UCSD-AML1 (cell line): ENCODE data around the gene CGNL1.

Experiments used
- DNase-seq: peaks from one replicate; lab custom pipeline; 2025; ENCODE audit not compliant: unreplicated experiment; lab: John Stamatoyannopoulos, UW

CGNL1 gene

GRCh38 chr15:57565311-57565710, 189.0 kb downstream of the CGNL1 start:
- DNase-seq, result peak; percentile 75

DNA sequence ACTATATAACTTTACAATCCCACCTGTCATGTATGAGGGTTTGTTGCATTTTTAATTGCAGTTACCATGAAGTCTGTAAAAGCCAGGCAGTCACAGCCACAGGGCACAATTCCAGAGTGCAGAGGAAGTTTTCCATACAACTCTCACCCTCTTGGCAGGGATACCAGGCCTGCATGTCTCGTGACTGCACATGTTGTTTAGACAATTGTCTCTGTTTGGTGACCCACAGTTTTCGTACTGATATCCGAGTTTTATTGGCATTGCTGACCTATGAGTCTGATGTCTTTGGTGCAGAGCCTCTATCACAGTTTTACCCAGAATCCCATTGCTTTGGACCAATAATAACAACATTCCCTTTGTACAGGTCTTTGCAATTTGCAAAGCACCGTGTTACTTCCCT, 190.5 kb downstream of the CGNL1 start:
- no peak for DNase-seq

DNA sequence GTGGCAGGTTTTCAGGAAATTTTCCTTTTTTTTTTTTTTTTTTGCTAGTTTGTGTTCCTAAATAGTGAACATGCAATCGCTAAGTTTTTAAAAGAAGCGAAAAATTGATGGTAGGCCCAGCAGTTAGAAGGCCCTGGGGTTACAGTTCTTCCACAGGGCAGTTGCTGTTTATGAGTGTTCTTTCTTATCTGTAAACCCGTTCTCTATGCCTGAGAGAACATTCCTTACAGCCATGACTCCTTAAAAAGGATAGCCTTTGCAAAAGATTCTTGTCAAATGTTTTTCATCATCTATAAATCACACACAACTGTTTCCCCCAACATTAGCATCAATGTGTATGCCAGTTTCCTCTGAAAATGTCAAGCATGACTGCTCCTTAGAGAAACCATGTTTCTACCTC, 191.6 kb downstream of the CGNL1 start:
- no peak for DNase-seq

GRCh38 chr15:57568299-57568698, 192.0 kb downstream of the CGNL1 start:
- no peak for DNase-seq

- DNase-seq, result no peak
These were observed 194.0 kb downstream of the CGNL1 start for GRCh38 chr15:57570340-57570739.

- no peak for DNase-seq
These were observed 194.7 kb downstream of the CGNL1 start for GRCh38 chr15:57570994-57571393.

DNA sequence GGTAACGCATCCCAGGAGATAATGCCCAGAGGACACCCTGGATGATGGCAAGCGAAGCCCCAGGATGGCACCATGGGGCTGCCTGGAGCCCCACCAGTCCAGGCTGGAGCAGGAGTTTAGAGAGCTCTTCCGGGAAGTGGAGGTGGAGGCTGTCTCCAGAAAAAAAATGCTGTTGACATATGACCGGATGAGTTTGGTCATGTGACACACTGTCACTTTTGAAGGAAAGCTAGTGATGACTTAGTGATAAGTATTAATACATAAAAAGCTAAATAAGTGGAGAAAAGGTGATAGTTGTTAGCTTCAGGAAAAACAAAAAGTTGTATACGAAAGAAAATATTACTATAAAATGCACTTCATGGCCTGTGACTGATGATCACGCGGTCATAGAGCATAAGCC, 195.4 kb downstream of the CGNL1 start:
- no peak for DNase-seq

DNA sequence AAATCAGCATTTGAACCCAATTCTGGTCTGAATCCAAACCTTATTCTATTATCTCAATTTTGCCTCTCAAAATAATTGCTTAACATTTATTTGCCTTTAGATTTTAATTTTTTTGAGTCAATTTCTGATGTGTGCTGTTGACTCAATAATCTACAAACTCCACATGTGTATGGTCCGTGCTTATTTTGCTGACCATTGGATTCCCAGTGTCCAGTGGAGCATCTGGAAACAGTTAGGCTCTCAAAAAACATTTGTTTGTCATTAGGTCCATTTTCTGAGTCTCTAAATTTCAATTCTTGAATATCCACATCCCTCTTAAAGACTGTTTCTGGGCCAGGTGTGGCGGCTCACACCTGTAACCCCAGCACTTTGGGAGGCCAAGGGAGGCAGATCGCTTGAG, 196.2 kb downstream of the CGNL1 start:
- no peak for DNase-seq

DNA sequence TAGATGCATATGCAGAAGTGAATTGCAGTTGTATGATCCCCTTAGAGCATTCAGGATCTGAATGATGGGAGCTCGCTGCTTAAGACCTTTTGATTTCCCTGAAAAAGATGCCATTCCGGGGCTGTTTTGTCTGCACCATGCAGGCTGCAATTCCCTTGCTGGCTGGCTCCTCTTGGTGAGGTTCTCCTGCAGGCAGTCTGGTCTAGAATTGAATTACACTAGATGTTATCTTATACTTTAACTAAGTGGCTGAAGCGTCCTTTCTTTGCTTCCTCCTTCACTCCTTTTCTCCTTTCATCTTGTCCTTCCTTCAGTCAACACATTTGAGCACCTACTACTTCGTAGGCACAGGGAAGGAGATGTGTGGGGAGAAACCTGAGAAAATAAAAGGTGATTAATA, 196.8 kb downstream of the CGNL1 start:
- DNase-seq, result no peak

GRCh38 chr15:57575363-57575762, 199.1 kb downstream of the CGNL1 start:
- DNase-seq, result no peak

DNA sequence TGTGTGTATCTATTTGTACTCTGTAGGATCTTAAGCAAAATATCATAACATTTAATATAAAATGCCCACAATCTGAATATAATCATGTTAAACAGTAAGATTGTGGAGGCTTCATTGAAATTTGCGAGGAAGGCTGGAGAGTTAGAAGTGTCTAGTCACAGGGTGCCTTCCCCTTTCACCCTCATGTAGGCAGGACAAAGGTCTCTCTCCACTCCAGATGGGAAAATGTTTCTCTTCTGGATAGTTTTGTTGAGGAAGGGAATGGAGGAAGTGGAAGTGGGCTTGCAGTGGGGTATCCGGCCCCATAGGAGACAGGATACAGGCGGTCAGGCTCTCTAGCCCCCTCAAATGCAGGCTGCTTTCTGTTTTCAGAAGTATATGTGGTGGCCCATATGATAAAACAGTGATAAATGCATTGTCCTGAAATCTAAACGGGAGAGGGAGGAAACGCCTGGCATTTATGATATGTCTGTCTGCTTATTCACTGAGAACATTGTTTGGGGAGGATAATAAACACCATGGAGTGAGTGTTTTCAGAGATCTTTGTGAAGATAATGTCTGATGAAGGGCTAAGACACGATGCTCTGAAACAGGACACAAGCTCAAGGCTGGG, 202.1 kb downstream of the CGNL1 start:
- DNase-seq, result peak; percentile 41

DNA sequence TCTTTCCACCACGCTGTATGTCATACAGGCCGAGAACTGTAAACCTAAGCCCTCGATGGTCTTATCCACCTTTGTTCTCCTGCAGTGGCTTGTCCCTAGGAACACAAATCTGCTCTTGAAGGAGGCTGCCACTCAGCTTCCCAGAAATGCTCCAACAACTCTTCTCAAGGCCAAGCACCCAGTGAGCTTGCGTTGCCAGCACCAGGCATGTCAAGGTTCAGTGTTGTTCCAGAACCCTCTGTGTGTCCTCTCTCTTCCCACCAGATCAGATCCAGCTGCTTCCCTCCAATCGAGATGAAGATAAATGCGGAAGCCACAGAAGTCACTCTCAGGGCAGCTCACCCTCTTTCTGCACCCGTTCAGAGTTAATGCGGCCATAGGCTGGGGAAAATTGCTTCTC, 204.1 kb downstream of the CGNL1 start:
- DNase-seq, result no peak

DNA sequence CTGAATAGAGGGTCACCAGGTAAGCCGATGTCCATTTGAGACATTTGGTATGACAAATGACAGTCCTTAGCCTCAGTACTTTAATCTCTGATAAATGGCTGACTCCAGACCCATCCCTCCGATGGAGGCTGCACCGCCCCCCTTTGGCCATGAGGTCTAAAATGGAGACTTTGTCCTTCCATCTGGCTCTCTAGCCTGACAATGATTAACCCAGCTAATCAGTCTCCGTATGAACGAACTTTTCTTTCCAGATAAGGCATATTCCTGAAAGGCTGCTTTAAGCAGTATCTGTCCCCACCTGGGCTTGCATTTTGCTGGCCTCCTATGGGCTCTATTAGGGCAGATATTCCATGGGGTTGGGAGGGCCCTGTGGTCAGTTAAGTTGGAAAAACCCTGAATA, 204.6 kb downstream of the CGNL1 start:
- DNase-seq, result no peak

DNA sequence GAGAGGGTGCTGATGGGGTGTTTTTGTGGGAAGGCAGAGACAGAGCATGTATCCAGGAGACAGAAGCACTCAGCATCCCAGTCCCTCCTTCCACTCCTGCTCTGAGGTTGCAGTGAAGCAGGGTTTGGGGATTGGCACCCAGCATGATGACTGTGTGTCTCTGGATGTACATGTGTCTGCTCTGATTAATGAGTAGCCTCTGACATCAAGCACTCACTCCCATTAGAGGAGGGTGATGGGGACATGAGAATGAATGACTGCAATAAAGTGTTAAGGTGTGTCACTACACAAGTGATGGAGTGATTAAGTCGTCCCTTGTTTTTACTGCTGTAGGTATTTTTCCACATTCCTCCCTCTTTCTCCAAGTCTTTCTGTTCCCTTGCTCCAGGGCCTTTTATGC, 205.8 kb downstream of the CGNL1 start:
- no peak for DNase-seq

- DNase-seq, result no peak
These were observed 207.0 kb downstream of the CGNL1 start for GRCh38 chr15:57583282-57583681.

DNA sequence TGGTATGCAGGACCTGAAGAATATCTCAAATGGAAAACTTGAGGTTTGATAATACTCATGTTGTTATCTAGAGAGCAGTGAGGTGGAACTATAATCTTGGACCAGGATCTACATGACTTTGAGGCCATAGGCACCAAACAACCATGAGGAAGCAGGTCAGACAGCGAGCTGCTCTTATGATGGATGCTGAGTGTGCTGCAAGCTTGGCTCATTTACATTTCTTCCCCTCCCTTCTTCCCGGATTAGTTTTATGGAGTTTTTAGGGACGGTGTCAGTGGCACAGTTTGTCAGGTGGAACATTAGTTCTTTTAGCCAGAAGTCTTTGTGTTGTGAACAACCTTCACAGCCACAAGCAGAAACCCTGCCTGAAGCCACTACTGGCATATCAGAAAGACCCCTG, 207.4 kb downstream of the CGNL1 start:
- no peak for DNase-seq

DNA sequence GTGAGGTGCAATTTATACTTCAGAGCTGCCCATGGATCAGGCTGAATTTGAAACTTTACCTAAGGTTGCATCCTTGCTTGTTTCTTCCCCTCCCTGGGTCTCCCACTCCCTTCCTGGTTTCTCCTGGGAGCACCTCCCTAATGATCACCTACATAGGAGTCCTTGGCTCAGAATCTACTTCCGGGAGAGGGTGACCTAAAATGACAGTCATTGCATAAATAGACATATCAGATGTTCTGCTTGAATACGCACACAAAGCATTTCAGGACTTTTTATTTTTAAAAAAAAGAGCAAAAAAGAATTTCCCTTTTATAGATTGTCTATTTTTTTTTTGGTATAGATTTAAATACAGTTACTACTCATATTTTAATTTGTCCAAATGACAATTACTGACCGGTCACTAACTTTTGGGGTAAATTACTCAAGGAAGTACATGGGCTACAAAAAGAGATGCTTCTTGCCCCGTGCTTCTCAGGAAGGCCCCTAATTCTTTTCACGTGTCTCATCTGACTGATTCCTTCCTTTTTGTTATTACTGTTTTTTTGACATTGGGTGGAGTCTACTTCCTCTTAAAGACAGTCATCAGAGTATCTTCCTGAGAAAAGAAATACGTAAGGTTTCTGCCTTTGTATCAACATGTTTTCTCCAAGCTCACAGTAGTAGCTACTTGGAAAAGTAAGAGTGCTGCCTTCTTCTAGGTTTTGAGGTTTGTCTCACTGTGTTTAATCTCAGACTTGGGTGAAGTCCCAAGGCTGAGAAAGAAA, 210.5 kb downstream of the CGNL1 start:
- DNase-seq, result no peak

DNA sequence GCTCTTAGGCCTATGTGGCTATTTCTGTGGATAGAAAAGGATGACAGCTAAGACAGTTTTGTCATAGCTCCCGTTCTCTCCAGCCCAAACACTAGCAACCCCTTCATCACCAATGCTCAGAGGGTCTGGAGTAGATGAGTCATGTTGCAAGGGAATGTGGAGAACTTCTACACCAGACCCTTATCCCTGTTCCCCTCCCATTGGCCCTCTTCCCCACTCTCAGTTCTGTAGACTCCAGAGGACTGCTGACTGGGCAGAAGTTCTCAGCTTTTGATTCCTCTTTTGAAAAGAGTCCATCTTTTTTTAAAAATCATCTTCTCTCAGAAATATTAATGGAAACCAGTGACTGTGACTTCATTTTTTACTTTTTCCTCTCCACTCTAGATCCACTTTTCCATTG, 213.0 kb downstream of the CGNL1 start:
- DNase-seq, result no peak

DNA sequence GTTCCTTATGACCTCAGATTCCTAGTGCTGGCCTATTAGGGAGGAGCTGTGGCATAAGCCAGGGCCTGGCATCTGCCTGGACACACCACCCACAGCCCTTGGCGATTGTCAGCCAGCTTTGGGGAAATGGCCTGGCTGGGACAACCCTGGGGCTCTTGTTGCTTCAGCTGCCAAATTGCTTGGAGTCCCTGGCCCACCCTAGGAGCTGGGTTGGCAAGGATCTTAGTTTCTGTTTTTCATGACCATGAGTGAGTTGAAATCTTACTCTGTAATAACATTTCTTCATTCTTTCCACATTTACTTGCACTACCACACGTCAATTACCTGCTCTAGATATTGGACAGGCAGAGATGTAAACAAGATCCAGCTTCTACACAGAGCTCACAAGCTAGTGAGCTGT, 213.4 kb downstream of the CGNL1 start:
- no peak for DNase-seq

DNA sequence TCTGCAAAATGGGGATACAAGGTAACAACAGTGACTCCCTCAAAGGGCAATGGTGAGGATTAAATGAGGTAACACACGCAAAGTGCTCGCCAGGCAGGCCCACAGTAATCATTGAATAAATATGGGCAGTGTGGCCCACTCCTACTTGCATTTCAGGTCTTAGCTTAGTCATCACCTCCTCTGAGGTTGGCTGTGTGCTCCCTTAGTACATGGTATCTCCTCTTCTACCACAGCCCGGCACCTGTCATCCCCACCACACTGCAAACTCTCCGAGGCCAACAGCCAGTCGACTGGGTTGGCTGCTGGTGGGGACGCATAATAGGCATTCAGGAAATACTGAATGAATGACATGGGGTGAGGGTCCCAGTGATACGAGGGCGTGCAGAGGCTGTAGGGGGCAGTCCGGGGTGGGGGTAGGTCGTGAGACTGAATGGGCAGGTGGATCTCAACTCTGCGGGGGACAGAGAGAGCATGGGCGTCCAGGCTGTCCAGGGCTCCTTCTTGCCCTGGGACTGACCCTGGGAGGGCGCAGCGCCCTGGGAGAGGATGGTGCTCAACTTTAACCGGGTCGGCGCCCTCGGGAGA, 215.0 kb downstream of the CGNL1 start:
- DNase-seq, result no peak

GRCh38 chr15:57591822-57592367, 215.6 kb downstream of the CGNL1 start, which contains the start of gene MYZAP:
MYZAP (plus strand) TSS chr15:57591904; CDS start chr15:57592035, 131 bp downstream.
- peak; percentile 50 for DNase-seq

GRCh38 chr15:57592426-57592825, 216.1 kb downstream of the CGNL1 start:
- DNase-seq, result no peak
